ENCODE data around the gene BIRC2. TPM values are rescaled to one million over a fixed set of nuclear protein-coding genes. Genes with fewer than 3 reads are reported as not detected.
A peak's percentile ranks its signal among the peaks of the same experiment; 100 is the strongest.

BIRC2 gene
- total RNA-seq, 1 donor from 2014 or later: 78.1 TPM

DNA sequence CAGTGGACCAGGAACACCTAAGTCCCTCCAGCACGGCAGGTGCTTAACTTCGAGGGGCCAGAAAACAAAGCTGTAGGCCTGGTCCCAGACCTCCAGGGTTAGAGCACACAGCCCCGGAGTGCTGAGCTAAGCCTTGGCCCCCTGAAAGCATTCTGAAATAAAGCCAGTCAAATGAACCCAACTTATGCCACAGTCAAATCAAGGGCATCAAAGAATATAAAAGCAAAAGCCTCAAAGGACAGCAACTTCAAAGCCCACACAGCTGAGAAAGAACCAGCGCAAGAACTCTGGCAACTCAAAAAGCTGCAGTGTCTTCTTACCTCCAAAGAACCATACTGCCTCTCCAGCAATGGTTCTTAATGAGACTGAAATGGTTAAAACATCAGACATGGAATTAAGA lies 66.5 kb downstream of the BIRC2 start:
- Histone ChIP-seq H3K79me2 (ENCODE audit: low read depth) (peaks cover 87% of the 10 kb centered on the region), H3K36me3 (peaks cover 5% of the 10 kb centered on the region), H3K27me3 (no peaks in the 10 kb centered on the region), H3F3A (ENCODE audit: low read depth) (no peaks in the 10 kb centered on the region), H3K4me1 (no peaks in the 10 kb centered on the region), H3K9me3 (ENCODE audit: low read depth) (no peaks in the 10 kb centered on the region), H3K4me2 (no peak overlapping the region), H2AFZ (replicated peaks) (no peak overlapping the region), H4K20me1 (ENCODE audit: low read depth) (peaks cover 9% of the 10 kb centered on the region), H3K4me3 (no peak overlapping the region), H3K9ac (no peak overlapping the region), H3K27ac (no peak overlapping the region)
- Mint-ChIP-seq H3K9me3 (peaks cover 38% of the 10 kb centered on the region), H3K36me3 (peaks cover 51% of the 10 kb centered on the region), H3K27ac (no peak overlapping the region), H3K27me3 (ENCODE audit: insufficient read depth, low read depth) (no peaks in the 10 kb centered on the region), H3K4me3 (no peak overlapping the region), H3K4me1 (no peaks in the 10 kb centered on the region)
- no peak for TF ChIP-seq EZH2 (IDR thresholded peaks at IDR 0.05)
- TF ChIP-seq EZH2phosphoT487 (IDR thresholded peaks at IDR 0.05): no peak
- no peak for DNase-seq (ENCODE audit: low spot score)

DNA sequence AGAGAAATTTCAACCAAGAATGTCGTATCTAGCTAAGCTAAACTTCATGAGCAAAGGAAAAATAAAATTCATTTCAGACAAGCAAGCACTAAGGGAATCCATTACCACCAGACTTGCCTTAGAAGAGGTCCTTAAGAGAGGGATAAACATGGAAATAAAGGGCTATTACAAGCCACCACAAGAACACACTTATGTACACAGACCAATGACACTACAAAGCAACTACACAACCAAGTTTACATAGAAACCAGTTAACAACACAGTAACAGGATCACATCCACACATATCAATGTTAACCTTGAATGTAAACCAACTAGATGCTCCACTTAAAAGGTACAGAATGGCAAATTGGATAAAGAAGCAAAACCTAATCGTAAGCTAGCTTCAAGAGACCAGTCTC lies 67.5 kb downstream of the BIRC2 start:
- Histone ChIP-seq H3K27ac (no peak overlapping the region), H3K4me1 (no peaks in the 10 kb centered on the region), H2AFZ (replicated peaks) (no peak overlapping the region), H3K9ac (no peak overlapping the region), H3K79me2 (ENCODE audit: low read depth) (peaks cover 88% of the 10 kb centered on the region), H3K36me3 (peaks cover 5% of the 10 kb centered on the region), H3K9me3 (ENCODE audit: low read depth) (no peaks in the 10 kb centered on the region), H3K4me2 (no peak overlapping the region), H3K4me3 (no peak overlapping the region), H4K20me1 (ENCODE audit: low read depth) (peaks cover 9% of the 10 kb centered on the region), H3K27me3 (no peaks in the 10 kb centered on the region), H3F3A (ENCODE audit: low read depth) (no peaks in the 10 kb centered on the region)
- no peaks in the 10 kb centered on the region for H3K27me3 Mint-ChIP-seq (ENCODE audit: insufficient read depth, low read depth)
- H3K4me1 Mint-ChIP-seq: no peaks in the 10 kb centered on the region
- H3K27ac Mint-ChIP-seq: no peak overlapping the region
- peaks cover 53% of the 10 kb centered on the region for H3K36me3 Mint-ChIP-seq
- H3K4me3 Mint-ChIP-seq: no peak overlapping the region
- H3K9me3 Mint-ChIP-seq: peaks cover 48% of the 10 kb centered on the region
- TF ChIP-seq EZH2phosphoT487 (IDR thresholded peaks at IDR 0.05) (no peak), EZH2 (IDR thresholded peaks at IDR 0.05) (no peak)
- TF ChIP-seq, protein P1, sequence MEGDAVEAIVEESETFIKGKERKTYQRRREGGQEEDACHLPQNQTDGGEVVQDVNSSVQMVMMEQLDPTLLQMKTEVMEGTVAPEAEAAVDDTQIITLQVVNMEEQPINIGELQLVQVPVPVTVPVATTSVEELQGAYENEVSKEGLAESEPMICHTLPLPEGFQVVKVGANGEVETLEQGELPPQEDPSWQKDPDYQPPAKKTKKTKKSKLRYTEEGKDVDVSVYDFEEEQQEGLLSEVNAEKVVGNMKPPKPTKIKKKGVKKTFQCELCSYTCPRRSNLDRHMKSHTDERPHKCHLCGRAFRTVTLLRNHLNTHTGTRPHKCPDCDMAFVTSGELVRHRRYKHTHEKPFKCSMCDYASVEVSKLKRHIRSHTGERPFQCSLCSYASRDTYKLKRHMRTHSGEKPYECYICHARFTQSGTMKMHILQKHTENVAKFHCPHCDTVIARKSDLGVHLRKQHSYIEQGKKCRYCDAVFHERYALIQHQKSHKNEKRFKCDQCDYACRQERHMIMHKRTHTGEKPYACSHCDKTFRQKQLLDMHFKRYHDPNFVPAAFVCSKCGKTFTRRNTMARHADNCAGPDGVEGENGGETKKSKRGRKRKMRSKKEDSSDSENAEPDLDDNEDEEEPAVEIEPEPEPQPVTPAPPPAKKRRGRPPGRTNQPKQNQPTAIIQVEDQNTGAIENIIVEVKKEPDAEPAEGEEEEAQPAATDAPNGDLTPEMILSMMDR (IDR thresholded peaks at IDR 0.05): no peak
- DNase-seq (ENCODE audit: low spot score): no peak

DNA sequence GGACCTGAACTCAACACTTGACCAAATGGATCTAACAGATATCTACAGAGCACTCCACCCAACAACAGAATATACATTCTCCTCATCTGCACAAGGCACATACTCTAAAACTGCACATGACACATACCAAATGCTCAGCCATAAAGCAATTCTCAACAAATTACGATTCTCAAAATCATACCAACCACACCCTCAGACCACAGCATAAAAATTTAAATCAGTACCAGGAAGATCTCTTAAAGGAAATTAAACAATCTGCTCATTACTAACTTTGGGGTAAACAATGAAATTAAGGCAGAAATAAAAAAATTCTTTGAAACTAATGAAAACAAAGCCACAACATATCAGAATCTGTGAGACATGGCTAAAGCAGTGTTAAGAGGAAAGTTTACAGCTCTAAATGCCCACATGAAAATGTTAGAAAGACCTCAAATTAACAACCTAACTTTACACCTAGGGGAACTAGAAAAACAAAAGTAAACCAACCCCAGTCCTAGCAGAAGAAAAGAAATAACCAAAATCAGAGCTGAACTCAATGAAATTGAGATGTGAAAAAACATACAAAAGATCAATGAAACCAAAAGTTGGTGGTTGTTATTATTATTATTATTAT lies 68.4 kb downstream of the BIRC2 start:
- no peak overlapping the region for H3K27ac ChIP-seq
- DNase-seq (ENCODE audit: low spot score): no peak
- H3K27ac Mint-ChIP-seq: no peak overlapping the region
- peaks cover 53% of the 10 kb centered on the region for H3K36me3 Mint-ChIP-seq
- no peaks in the 10 kb centered on the region for H3K27me3 Mint-ChIP-seq (ENCODE audit: insufficient read depth, low read depth)
- no peaks in the 10 kb centered on the region for H3K4me1 ChIP-seq
- H3K4me1 Mint-ChIP-seq: no peaks in the 10 kb centered on the region
- no peak overlapping the region for H3K4me2 ChIP-seq
- H3K9me3 ChIP-seq (ENCODE audit: low read depth): no peaks in the 10 kb centered on the region
- no peak overlapping the region for H3K4me3 Mint-ChIP-seq
- no peak overlapping the region for H3K9ac ChIP-seq
- H3K4me3 ChIP-seq: no peak overlapping the region
- H3K27me3 ChIP-seq: no peaks in the 10 kb centered on the region
- peaks cover 9% of the 10 kb centered on the region for H4K20me1 ChIP-seq (ENCODE audit: low read depth)
- no peaks in the 10 kb centered on the region for H3F3A ChIP-seq (ENCODE audit: low read depth)
- TF ChIP-seq EZH2phosphoT487 (IDR thresholded peaks at IDR 0.05): no peak
- TF ChIP-seq, protein P1 (IDR thresholded peaks at IDR 0.05): no peak
- no peak for TF ChIP-seq EZH2 (IDR thresholded peaks at IDR 0.05)
- no peak overlapping the region for H2AFZ ChIP-seq (replicated peaks)
- H3K9me3 Mint-ChIP-seq: peaks cover 48% of the 10 kb centered on the region
- H3K36me3 ChIP-seq: peaks cover 5% of the 10 kb centered on the region
- peaks cover 89% of the 10 kb centered on the region for H3K79me2 ChIP-seq (ENCODE audit: low read depth)

DNA sequence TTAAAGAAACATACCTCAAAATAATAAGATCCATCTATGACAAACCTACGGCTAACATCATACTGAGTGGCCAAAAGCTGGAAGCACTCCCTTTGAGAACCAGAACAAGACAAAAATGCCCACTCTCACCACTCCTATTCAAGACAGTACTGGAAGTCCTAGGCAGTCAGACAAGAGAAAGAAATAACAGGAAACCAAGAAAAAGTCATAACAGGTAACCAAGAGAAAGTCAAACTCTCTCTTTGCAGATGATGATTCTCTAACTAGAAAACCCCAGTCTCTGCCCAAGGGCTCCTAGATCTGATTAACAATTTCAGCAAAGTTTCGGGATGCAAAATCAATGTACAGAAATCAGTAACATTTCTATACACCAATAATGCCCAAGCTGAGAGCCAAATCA lies 70.0 kb downstream of the BIRC2 start:
- Mint-ChIP-seq H3K36me3 (peaks cover 54% of the 10 kb centered on the region), H3K27ac (no peak overlapping the region), H3K4me3 (peak overlapping the region; percentile 34), H3K4me1 (peaks cover 2% of the 10 kb centered on the region), H3K9me3 (peaks cover 48% of the 10 kb centered on the region), H3K27me3 (ENCODE audit: insufficient read depth, low read depth) (no peaks in the 10 kb centered on the region)
- no peak for TF ChIP-seq EZH2 (IDR thresholded peaks at IDR 0.05)
- TF ChIP-seq, protein P1 (IDR thresholded peaks at IDR 0.05): no peak
- TF ChIP-seq EZH2phosphoT487 (IDR thresholded peaks at IDR 0.05): no peak
- no peak overlapping the region for H3K4me2 ChIP-seq
- peaks cover 5% of the 10 kb centered on the region for H3K36me3 ChIP-seq
- H3K4me3 ChIP-seq: no peak overlapping the region
- H2AFZ ChIP-seq (replicated peaks): no peak overlapping the region
- H3K9ac ChIP-seq: no peak overlapping the region
- no peaks in the 10 kb centered on the region for H3K4me1 ChIP-seq
- H4K20me1 ChIP-seq (ENCODE audit: low read depth): peaks cover 2% of the 10 kb centered on the region
- no peaks in the 10 kb centered on the region for H3K27me3 ChIP-seq
- no peaks in the 10 kb centered on the region for H3F3A ChIP-seq (ENCODE audit: low read depth)
- peaks cover 99% of the 10 kb centered on the region for H3K79me2 ChIP-seq (ENCODE audit: low read depth)
- no peaks in the 10 kb centered on the region for H3K9me3 ChIP-seq (ENCODE audit: low read depth)
- no peak overlapping the region for H3K27ac ChIP-seq
- DNase-seq (ENCODE audit: low spot score): no peak
